Adrenal gland (tissue), 12 donors: ENCODE results near the gene SLC38A8. TPM values are rescaled to one million over a fixed set of nuclear protein-coding genes. Genes with fewer than 3 reads are reported as not detected.

Experiments used
- DNase-seq, 7 donors: peaks; one replicate each; pipeline ENCODE4 v3.0.0-alpha.2; 2019 to 2020
- H3K27ac ChIP-seq, 5 donors: fragments of 200-600 bp; sonication (generic) in 4 of 5; 1 replicate in 3 of 5; 2 replicates in 2 of 5; pipeline versions ENCODE4 v1.5.1 to v1.8.0; 2016 to 2020; ENCODE audit warnings: mild to moderate bottlenecking in 1 of 5
- H3K27me3 ChIP-seq: fragments of 200-600 bp; 2 replicates; pipeline ENCODE4 v1.8.0; 2021
- H3K36me3 ChIP-seq, 2 donors: fragments of 200-600 bp; replicated peaks in 1 of 2; 1 replicate in 1 of 2; 2 replicates in 1 of 2; pipeline versions ENCODE4 v1.5.1 to v1.8.0; 2018 to 2022
- H3K4me1 ChIP-seq, 2 donors: fragments of 200-600 bp; replicated peaks in 1 of 2; 1 replicate in 1 of 2; 2 replicates in 1 of 2; pipeline versions ENCODE4 v1.5.1 to v1.8.0; 2018 to 2021
- H3K4me3 ChIP-seq, 4 donors: fragments of 200-600 bp; sonication (generic) in 3 of 4; one replicate each; pipeline ENCODE4 v1.5.1; 2016 to 2018
- H3K9me3 ChIP-seq, 3 donors: fragments of 200-600 bp; sonication (generic) in 1 of 3; replicated peaks in 1 of 3; 1 replicate in 2 of 3; 2 replicates in 1 of 3; pipeline versions ENCODE4 v1.5.1 to v1.8.0; 2016 to 2021
- POLR2A ChIP-seq, 2 donors: fragments of 450-650 bp; IDR thresholded peaks; one replicate each; pipeline ENCODE4 v1.6.1; 2017; ENCODE audit warnings: antibody characterized with exemption in 2 of 2, mild to moderate bottlenecking in 2 of 2, moderate library complexity in 1 of 2
- WGBS, 4 donors: extraction: QIAGEN DNeasy Blood & Tissue Kit in 2 of 4; methylation state at CpG; one replicate each; pipeline versions ENCODE4 v1.1.5 to v1.1.7; 2013 to 2017; 5-methylcytosine and 5-hydroxymethylcytosine counted together
- intact Hi-C, 2 donors: fragments of 100-400 bp; cut with DNase I; formaldehyde crosslinking; loops; one replicate each; pipeline versions ENCODE4 v1.14.1 to v1.15.0; 2022 to 2023
- polyA plus RNA-seq, 3 donors: library from polyadenylated mRNA; stranded (reverse); fragments of 200-250 nt in 2 of 3; fragments of 350-450 nt in 1 of 3; fragmentation: Illumina TruSeq in 1 of 3; extraction: RNeasy Lipid Tissue Mini Kit (QIAGEN cat#74804) in 1 of 3; gene quantifications; one replicate each; pipeline ENCODE4 v1.2.3, GENCODE V29; 2013 to 2014
- total RNA-seq, 9 donors: library from RNA; depleted of rRNA in 4 of 9; stranded (reverse); fragments of >200 nt in 4 of 9; fragments of 120-200 nt in 1 of 9; fragmentation: NEBNext Ultra II Directional in 1 of 9; extraction: Animal tissue kit (Norgen Biotek cat#: 25700) in 1 of 9; gene quantifications; one replicate each; pipeline versions ENCODE4 v1.1.0 to v1.2.4, GENCODE V29; 2013 to 2023
- TF ChIP-seq, protein P1 (sequence below), 6 experiments: fragments of 450-650 bp in 4 of 6; fragments of 200-600 bp in 2 of 6; sonication (generic) in 1 of 6; IDR thresholded peaks; 1 replicate in 5 of 6; 2 replicates in 1 of 6; pipeline versions ENCODE4 v1.5.1 to v1.8.0; 2016 to 2021; ENCODE audit warnings: antibody characterized with exemption in 6 of 6, mild to moderate bottlenecking in 2 of 6, moderate library complexity in 1 of 6
- donor health status: healthy with polysubstance abuse.
- donor health status: Bipolar disorder and iron deficiency.
- donor health status: DM: yes; HTN: yes; CAD: no.
- donor health status: DM: no; HTN: no; CAD: no.
- donor health status: DM: no; HTN: no; CAD: no.
- donor health status: DM: yes; HTN: yes; CAD: no.

SLC38A8 gene
- total and polyA plus RNA-seq, 12 donors, result 0.07 to 1.3 (median 0.60) TPM; not detected in 6

- H3K9me3 ChIP-seq, result no peaks in the 10 kb centered on the region
- 91 to 94% (median 93%) methylated on average over 12 of the region's 12 CpGs for WGBS, 4 donors
- H3K4me3 ChIP-seq, result no peak overlapping the region
- H3K27ac ChIP-seq, result no peak overlapping the region
- intact Hi-C loops, result no loop called here
- TF ChIP-seq, protein P1, sequence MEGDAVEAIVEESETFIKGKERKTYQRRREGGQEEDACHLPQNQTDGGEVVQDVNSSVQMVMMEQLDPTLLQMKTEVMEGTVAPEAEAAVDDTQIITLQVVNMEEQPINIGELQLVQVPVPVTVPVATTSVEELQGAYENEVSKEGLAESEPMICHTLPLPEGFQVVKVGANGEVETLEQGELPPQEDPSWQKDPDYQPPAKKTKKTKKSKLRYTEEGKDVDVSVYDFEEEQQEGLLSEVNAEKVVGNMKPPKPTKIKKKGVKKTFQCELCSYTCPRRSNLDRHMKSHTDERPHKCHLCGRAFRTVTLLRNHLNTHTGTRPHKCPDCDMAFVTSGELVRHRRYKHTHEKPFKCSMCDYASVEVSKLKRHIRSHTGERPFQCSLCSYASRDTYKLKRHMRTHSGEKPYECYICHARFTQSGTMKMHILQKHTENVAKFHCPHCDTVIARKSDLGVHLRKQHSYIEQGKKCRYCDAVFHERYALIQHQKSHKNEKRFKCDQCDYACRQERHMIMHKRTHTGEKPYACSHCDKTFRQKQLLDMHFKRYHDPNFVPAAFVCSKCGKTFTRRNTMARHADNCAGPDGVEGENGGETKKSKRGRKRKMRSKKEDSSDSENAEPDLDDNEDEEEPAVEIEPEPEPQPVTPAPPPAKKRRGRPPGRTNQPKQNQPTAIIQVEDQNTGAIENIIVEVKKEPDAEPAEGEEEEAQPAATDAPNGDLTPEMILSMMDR (IDR thresholded peaks at IDR 0.05), result no peak
- no peak for TF ChIP-seq POLR2A (IDR thresholded peaks at IDR 0.05)
- no peak for DNase-seq
- peaks cover 0 to under 1% of the 10 kb centered on the region in 2 donors for H3K4me1 ChIP-seq
- no peaks in the 10 kb centered on the region for H3K36me3 ChIP-seq
- H3K27me3 ChIP-seq, result no peaks in the 10 kb centered on the region
Observed at GRCh38 chr16:84038469-84038868, 4.1 kb downstream of the SLC38A8 start.

- intact Hi-C loops, result no loop called here
- no peak for DNase-seq
- Histone ChIP-seq H3K27ac (no peak overlapping the region), H3K36me3 (no peaks in the 10 kb centered on the region), H3K9me3 (no peaks in the 10 kb centered on the region), H3K4me3 (no peak overlapping the region), H3K4me1 (no peaks in the 10 kb centered on the region), H3K27me3 (no peaks in the 10 kb centered on the region)
- no peak for TF ChIP-seq POLR2A (IDR thresholded peaks at IDR 0.05)
- WGBS, 4 donors, result 77 to 91% (median 88%) methylated on average over 2 to 8 of the region's 8 CpGs
Observed at GRCh38 chr16:84036982-84037425, 5.6 kb downstream of the SLC38A8 start.

- no peaks in the 10 kb centered on the region for H3K4me1 ChIP-seq
- TF ChIP-seq, protein P1 (IDR thresholded peaks at IDR 0.05), result no peak
- TF ChIP-seq POLR2A (IDR thresholded peaks at IDR 0.05), result no peak
- no peaks in the 10 kb centered on the region for H3K9me3 ChIP-seq
- intact Hi-C loops, result no loop called here
- H3K36me3 ChIP-seq, result no peaks in the 10 kb centered on the region
- WGBS, 4 donors, result 49 to 86% (median 53%) methylated on average over 3 of the region's 3 CpGs
- DNase-seq, result no peak
- H3K27me3 ChIP-seq, result no peaks in the 10 kb centered on the region
- H3K27ac ChIP-seq, result no peak overlapping the region
- no peak overlapping the region for H3K4me3 ChIP-seq
Observed at GRCh38 chr16:84036131-84036530, 6.5 kb downstream of the SLC38A8 start.

DNA sequence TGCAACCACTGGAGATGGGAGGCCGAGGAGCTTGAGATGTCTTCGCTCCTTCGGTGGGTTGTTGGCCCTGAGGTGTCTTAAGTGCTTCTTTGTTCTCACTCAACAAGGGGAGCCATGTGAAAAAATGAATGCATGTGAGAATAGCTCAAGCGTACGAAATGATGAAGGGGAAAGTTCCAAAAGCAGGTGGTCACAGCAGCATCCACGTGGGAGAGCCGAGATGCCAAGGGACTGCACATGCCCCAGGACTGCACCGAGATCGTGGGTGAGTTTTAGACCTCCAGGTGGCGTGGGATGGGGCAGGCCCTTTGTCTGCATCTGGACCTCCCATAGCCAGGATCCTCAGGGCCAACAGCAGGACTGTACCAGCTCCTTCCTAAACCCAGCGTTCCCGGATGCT is 8.1 kb downstream of the SLC38A8 start:
- H3K36me3 ChIP-seq, result no peaks in the 10 kb centered on the region
- no peak for DNase-seq
- no peaks in the 10 kb centered on the region for H3K9me3 ChIP-seq
- no peak overlapping the region for H3K27ac ChIP-seq
- H3K27me3 ChIP-seq, result no peaks in the 10 kb centered on the region
- no peak for TF ChIP-seq POLR2A (IDR thresholded peaks at IDR 0.05)
- TF ChIP-seq, protein P1 (IDR thresholded peaks at IDR 0.05), result no peak
- intact Hi-C loops, result no loop called here
- 87 to 94% (median 90%) methylated on average over 12 of the region's 12 CpGs for WGBS, 4 donors
- no peaks in the 10 kb centered on the region for H3K4me1 ChIP-seq
- H3K4me3 ChIP-seq, result no peak overlapping the region
